ENCODE data around the gene JMJD8.

The JMJD8 gene

DNA sequence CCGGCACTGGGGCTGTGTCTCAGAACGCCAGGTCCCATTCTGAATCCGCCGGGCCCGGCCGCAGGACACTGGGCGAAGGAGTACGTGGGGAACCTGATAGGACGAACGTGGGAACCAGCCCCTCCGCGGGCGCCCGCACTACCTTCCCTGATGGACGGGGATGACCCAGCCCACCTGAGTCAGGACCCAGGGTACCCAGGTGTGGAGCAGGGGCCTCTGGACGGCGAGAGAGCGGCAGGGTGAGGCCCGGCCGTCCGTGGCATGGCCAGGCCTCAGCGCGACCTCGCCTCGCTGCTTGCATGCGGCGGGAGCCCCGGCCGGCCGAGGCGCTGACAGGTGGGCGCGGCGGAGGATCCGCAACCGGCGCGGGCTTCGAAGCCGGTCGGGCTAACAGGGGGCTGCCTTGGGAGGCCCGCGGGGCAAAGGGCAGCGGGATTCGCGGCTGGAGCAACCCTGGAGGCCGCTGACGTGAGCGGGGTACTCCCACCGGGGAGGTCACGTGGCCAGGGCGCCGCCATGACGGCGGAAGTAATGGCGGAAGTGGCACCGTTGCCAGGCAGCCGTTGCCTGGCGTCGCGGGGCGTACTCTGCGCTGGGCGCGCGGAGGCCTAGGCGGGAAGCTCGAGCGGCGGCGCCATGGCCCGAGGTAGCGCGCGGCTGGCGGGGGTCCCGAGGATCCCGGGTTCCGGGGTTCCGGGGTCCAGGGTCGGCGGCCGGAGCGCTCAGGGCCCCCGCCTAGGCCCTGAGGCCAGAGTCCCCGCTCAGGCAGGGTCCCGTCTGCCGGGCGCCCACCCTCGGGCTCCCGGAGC lies 35.1 kb downstream of the JMJD8 start, which contains the start of gene WDR90:
TSS of gene WDR90 (plus strand) at position 585 of the 809 bp plus-strand sequence. CDS start at position 637, 52 bp downstream.
- peak within 1 kb of the TSS; percentile 60 for H3K4me3 ChIP-seq (replicated peaks; ENCODE audit: insufficient read depth, low read length)
- peak; percentile 87 to 94 for DNase-seq (ENCODE audit: low read depth in 1 of 2, low spot score in 1 of 2)
- H3K27me3 ChIP-seq (ENCODE audit: insufficient read depth, poor library complexity, severe bottlenecking): no peaks in the 10 kb centered on the region
- H3K27ac ChIP-seq (replicated peaks): peak within 1 kb of the TSS; percentile 90
- peak; percentile 72; the same call in 1 of the 2 replicates for TF ChIP-seq SPI1 (IDR thresholded peaks at IDR 0.05; ENCODE audit: borderline replicate concordance, low read depth)
- TF ChIP-seq, protein P1, sequence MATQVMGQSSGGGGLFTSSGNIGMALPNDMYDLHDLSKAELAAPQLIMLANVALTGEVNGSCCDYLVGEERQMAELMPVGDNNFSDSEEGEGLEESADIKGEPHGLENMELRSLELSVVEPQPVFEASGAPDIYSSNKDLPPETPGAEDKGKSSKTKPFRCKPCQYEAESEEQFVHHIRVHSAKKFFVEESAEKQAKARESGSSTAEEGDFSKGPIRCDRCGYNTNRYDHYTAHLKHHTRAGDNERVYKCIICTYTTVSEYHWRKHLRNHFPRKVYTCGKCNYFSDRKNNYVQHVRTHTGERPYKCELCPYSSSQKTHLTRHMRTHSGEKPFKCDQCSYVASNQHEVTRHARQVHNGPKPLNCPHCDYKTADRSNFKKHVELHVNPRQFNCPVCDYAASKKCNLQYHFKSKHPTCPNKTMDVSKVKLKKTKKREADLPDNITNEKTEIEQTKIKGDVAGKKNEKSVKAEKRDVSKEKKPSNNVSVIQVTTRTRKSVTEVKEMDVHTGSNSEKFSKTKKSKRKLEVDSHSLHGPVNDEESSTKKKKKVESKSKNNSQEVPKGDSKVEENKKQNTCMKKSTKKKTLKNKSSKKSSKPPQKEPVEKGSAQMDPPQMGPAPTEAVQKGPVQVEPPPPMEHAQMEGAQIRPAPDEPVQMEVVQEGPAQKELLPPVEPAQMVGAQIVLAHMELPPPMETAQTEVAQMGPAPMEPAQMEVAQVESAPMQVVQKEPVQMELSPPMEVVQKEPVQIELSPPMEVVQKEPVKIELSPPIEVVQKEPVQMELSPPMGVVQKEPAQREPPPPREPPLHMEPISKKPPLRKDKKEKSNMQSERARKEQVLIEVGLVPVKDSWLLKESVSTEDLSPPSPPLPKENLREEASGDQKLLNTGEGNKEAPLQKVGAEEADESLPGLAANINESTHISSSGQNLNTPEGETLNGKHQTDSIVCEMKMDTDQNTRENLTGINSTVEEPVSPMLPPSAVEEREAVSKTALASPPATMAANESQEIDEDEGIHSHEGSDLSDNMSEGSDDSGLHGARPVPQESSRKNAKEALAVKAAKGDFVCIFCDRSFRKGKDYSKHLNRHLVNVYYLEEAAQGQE (IDR thresholded peaks at IDR 0.05; ENCODE audit: insufficient replicate concordance, low read depth): peak; percentile 8
- TF ChIP-seq, protein P2, sequence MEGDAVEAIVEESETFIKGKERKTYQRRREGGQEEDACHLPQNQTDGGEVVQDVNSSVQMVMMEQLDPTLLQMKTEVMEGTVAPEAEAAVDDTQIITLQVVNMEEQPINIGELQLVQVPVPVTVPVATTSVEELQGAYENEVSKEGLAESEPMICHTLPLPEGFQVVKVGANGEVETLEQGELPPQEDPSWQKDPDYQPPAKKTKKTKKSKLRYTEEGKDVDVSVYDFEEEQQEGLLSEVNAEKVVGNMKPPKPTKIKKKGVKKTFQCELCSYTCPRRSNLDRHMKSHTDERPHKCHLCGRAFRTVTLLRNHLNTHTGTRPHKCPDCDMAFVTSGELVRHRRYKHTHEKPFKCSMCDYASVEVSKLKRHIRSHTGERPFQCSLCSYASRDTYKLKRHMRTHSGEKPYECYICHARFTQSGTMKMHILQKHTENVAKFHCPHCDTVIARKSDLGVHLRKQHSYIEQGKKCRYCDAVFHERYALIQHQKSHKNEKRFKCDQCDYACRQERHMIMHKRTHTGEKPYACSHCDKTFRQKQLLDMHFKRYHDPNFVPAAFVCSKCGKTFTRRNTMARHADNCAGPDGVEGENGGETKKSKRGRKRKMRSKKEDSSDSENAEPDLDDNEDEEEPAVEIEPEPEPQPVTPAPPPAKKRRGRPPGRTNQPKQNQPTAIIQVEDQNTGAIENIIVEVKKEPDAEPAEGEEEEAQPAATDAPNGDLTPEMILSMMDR (IDR thresholded peaks at IDR 0.05; ENCODE audit: insufficient read depth, low read length): no peak
- peak; percentile 45; the same call in 1 of the 2 replicates for TF ChIP-seq POLR2AphosphoS5 (IDR thresholded peaks at IDR 0.05; ENCODE audit: low read depth)
- peak; percentile 77 for TF ChIP-seq GABPA (IDR thresholded peaks at IDR 0.05; ENCODE audit: low read depth)

DNA sequence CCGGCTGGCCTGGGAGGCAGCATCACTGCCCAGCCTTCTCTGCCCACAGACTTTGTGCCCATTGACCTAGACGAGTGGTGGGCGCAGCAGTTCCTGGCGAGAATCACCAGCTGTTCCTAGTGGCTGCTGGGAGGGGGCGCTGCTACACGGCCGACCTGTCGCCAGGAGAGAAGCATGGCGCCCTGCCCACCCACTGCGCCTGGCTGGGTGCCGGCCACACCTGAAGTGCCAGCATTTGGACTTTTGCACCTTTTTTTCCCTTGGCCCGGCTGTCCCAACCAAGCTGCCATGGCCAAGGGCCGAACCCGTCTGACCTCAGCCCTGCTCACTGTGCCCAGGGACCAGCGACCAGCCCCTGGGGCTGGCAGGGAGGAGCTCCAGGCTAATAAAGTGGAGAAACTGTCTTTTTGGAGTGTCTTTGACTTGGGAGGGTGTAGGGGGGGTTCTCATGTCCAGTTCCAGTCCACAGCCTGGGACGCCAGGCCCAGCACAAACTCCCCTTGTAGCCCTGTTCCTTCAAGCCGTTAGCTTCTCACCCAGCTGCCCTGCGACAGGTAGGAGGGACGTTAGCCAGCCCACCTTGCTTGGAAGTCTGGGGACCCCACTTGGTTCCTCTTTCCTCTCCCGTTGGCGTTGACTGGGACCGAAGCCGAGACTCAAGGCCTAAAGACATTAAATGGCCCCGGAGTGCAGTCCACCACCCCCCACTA lies 35.9 kb downstream of the JMJD8 start:
- Histone ChIP-seq H3K27ac (replicated peaks) (peak overlapping the region; percentile 90), H3K27me3 (ENCODE audit: insufficient read depth, poor library complexity, severe bottlenecking) (no peaks in the 10 kb centered on the region), H3K4me3 (replicated peaks; ENCODE audit: insufficient read depth, low read length) (peak overlapping the region; percentile 60)
- DNase-seq (ENCODE audit: low read depth in 1 of 2, low spot score in 1 of 2): peak; percentile 52 to 74
- TF ChIP-seq POLR2AphosphoS5 (IDR thresholded peaks at IDR 0.05; ENCODE audit: low read depth) (peak; percentile 42; the same call in 1 of the 2 replicates), SPI1 (IDR thresholded peaks at IDR 0.05; ENCODE audit: borderline replicate concordance, low read depth) (no peak), GABPA (IDR thresholded peaks at IDR 0.05; ENCODE audit: low read depth) (no peak)
- TF ChIP-seq, protein P2 (IDR thresholded peaks at IDR 0.05; ENCODE audit: insufficient read depth, low read length): peak; percentile 63
- TF ChIP-seq, protein P1 (IDR thresholded peaks at IDR 0.05; ENCODE audit: insufficient replicate concordance, low read depth): no peak

DNA sequence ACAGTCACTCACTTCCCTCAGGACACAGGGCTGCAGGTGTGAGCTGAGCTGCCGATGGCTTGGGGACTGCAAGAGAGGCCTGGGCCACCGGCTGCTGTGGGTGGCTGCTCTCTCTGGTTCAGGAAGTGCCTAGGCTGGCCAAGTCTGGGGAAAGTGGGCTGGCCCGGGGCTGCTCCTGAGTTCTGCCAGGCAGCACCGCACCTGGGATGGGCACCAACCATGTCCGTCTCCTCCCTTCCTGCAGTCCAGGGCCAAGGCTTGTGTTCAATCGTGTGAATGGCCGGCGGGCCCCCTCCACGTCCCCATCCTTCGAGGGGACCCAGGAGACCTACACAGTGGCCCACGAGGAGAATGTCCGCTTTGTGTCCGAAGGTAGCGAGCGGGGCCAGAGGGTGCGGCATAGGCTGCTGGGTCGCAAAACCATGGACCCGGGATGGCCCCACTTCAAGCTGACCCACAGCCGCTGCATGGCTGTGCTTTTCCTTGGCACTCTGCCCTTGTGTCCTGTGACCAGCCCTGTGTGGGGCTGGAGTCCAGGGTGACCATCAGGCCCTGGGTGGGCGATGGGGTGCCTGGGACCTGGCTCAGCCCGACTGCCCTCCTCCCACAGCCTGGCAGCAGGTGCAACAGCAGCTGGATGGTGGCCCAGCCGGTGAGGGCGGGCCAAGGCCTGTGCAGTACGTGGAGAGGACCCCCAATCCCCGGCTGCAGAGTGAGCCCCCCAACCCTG lies 36.8 kb downstream of the JMJD8 start:
- DNase-seq (ENCODE audit: low read depth in 1 of 2, low spot score in 1 of 2): peak in 1 of 2 experiments; percentile 28
- no peak overlapping the region for H3K27ac ChIP-seq (replicated peaks)
- no peak overlapping the region for H3K4me3 ChIP-seq (replicated peaks; ENCODE audit: insufficient read depth, low read length)
- TF ChIP-seq GABPA (IDR thresholded peaks at IDR 0.05; ENCODE audit: low read depth) (no peak), POLR2AphosphoS5 (IDR thresholded peaks at IDR 0.05; ENCODE audit: low read depth) (peak; percentile 15; the same call in 1 of the 2 replicates), SPI1 (IDR thresholded peaks at IDR 0.05; ENCODE audit: borderline replicate concordance, low read depth) (no peak)
- TF ChIP-seq, protein P2 (IDR thresholded peaks at IDR 0.05; ENCODE audit: insufficient read depth, low read length): no peak
- TF ChIP-seq, protein P1 (IDR thresholded peaks at IDR 0.05; ENCODE audit: insufficient replicate concordance, low read depth): no peak
- H3K27me3 ChIP-seq (ENCODE audit: insufficient read depth, poor library complexity, severe bottlenecking): no peaks in the 10 kb centered on the region
